HG03558 (cell line): ENCODE measurements around the gene TMPRSS13.

ENCODE experiments used
- ATAC-seq: cut with Tn5 transposase; IDR thresholded peaks from one replicate; pipeline ENCODE4 v1.9.1; 2021; ENCODE audit warnings: moderate number of reproducible peaks; ENCODE audit not compliant: unreplicated experiment; ENCODE audit errors: extremely low read depth

TMPRSS13 gene

DNA sequence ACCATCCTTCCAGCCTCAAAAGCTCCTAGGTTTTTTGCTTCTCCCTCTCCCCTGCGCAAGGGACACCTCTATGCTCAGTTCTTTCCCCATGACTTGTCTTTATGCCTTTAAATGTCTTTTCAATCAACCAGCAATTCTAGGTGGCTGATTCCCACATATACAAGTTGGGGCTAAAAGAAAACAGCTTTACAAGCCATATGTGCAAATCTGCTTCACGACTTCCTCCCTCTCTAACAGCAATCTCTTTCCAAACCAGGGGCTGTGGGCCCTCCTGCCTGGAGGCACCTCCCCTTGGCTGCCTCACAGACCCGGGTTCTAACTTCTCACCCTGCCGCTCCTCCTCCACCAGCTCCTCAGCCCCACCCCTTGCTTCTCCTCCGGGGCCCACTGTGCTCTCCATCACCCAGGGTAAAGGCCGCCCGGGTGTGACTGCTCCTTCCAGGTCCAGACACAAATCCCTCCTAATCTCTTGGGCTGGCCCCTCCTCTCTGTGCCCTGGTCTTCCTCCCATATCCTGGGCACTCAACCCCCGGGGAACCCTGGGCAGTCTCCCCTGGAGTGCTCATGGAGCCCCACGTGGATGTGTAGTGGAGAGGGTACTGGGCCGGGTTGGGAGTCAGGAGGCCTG is 14.1 kb downstream of the TMPRSS13 start:
- ATAC-seq = no peak

DNA sequence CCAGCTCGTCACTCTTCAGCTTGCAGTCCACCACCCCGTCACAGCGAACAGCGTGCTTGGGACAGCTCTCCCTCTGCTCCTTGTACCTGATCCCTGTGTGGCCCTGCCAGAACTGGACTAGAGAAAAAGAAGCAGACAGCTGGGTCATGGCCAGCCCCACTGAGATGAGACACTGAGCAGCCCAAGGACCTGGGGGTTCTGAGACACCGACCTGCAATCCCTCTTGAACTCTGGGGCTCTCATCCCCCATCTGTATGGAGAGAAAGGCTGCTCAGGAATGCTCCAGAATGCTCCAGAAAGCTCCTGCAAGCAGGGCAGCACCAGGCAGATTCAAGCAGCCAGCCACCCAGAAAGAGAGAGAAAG is 14.8 kb downstream of the TMPRSS13 start:
- no peak for ATAC-seq

DNA sequence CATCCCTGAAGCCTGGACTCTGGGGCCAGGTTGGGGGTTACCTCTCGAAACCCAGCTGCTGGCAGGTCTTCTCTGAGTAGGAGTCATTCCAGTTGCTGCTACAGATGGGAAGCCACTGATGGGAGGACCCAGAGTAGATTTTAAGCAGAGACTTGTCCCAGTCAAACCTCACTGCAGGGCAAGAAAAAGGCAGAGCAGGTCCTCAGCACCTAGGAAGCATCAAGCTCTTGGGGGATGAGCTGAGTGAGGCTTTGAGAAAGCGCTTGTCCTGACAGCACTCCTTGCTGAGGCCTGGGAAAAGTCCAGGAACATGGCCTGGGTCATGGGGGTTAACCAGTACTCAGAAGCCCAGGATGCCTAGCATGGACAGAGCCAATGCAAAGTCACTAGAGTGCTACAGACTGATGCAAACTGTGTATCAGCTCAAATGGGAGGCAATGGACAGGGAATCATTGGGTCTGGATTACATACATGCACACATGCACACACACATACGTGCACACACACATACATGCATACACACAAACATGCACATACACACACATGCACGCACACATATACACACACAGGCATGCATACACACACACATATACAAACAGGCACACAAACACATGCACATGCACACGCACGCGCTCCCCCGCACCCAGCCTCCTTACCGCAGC is 15.3 kb downstream of the TMPRSS13 start:
- no peak for ATAC-seq

DNA sequence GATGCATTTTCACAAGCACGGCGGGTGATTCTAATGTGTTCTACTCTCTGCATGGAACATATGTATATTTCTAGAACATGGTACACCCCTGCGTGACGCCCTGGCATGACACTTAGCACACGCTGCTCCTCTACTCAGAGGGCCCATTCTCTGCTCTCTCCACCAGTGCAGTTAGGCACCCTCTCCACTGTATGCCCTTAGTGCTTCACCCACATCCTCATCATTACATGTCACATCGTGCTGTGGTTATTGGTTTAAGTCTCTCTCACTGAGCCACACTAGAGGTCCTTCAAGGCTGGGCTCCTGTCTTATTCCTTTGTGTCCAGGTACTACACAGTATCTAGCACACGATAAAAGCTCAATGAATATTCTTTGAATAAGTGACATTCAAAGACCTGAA is 16.7 kb downstream of the TMPRSS13 start:
- no peak for ATAC-seq

DNA sequence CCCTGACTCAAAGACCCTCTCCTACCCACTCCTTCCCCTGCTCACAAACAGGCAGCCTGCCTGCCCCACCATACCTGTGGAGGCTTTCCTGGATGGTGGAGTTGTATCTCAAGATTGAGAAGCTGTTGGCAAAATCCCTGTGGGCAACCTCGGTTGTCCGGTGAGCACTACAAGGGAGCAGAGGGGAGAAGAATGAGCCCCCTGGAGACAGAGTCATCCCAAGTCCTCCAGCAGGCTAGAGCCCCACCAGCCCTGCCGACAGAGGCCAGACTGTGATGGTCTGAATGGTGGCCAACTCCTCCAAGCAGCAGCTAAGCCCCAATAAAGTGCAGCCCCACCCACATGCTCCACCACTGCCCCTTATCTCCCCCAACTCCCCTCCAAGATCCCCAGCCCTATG is 17.5 kb downstream of the TMPRSS13 start:
- no peak for ATAC-seq

DNA sequence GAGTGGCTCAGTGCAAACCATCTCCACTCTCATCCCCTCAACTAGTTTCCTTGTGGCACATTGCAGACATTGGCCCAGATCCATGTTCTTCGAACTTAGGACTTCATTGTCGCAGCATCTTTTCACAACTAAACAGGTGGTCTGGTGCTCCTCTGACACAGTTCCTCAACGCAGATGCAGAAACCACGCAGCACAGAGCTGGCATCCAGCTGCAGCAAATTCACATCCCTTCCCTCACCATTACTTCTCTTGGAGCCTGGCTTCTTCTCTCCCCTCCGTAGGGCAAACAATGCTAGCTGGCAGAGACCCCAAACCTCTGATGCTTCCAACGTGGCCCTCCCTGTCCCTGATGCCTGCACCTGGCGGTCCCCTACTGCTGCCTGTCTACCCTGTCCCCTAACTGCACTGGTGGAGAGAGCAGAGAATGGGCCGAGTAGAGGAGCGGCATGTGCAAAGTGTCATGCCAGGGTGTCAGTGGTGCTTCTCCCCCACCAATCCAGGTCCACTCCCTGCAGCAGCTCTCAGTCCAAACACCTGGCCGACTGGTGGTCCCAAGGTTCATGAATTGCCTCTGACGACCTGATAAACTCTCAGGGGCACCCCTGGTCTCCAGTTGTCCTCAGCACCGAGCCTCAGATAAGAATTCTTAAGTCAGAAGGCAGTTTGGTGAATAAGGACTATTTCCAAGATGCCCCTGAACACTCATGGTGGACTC is 18.1 kb downstream of the TMPRSS13 start:
- no peak for ATAC-seq

DNA sequence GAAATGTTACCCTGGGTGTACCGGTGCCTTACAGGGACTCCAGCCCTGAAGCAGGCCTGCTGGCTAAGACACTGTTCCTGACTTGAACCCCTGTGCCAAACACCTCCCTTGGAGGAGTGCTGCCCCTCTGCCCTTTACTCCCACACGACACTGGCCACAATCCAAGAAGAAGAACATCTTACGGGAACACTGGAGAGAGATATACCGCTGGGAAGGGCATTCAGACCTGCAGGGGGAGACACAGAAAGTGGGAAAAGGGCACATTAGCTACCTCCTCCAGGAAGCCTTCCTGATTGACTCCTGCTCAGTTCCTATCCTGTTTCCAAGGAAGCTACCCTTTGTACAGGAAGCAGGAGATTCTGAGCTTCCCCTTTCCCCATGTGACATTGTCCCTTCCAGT is 18.7 kb downstream of the TMPRSS13 start:
- ATAC-seq = no peak

DNA sequence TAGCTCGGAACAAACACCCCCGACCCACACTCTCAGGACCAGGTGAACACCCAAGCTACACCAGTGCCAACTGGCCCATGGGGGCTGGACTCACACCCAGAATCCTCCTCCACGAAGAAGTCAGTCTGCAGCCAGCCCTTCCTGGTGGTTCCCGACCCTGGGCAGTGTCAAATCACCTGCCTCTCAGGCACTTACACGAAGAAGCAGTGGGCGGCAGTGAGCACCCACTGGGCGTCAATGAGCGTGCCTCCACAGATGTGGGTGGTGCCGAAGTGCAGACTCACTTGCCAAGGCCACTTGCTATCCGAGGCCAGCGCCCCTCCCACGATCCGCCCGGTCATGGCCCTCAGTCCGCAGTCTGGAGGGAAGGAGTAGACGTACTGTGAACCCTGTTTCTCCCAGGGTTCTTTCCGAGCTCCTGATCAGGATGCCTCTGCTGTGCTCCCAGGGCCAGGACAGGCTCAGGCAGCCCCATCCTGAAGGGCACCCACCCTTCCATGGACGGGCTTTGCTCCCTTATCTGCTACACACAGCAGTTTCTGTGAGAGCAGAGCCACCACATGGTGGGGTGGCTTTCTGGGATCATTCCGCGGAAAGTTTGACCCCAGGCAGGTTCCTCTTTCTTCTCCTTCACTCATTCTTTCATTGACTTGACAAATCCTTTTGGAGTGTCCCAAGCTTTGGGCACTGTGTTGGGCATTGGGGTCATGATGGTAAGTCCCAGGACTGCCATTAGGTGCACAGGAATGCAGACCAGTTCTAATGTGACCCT is 19.4 kb downstream of the TMPRSS13 start:
- ATAC-seq = no peak

DNA sequence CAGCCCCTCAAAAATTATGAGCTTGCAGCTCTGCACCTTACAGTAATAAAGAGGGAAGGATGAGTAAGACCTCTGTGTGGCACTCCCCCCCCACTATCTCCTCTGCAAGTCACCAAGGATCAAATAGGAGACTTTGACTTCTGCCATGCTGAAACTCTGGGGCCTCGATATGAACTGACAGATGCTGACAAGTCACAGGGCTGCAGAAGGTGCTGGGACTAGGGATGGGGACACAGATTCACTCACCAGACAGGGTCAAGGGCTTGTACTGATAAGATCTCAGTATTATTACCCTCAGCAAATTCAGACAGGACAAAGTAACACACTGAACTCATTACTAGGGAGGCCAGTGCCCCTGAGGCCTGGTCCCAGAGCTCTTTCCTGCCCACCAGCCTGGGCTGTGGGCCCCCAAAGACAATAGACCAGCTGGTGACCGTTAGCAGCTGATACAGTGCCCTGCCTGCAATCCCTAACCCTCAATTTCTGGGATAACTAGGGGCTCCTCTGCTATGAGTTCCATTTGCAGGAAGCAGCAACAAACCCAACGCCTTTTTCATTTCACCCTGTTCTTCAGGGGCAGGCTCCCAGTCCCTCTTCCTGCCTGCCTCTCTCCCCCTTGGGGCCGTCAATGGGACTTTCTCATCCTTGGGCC is 20.1 kb downstream of the TMPRSS13 start:
- ATAC-seq = no peak

DNA sequence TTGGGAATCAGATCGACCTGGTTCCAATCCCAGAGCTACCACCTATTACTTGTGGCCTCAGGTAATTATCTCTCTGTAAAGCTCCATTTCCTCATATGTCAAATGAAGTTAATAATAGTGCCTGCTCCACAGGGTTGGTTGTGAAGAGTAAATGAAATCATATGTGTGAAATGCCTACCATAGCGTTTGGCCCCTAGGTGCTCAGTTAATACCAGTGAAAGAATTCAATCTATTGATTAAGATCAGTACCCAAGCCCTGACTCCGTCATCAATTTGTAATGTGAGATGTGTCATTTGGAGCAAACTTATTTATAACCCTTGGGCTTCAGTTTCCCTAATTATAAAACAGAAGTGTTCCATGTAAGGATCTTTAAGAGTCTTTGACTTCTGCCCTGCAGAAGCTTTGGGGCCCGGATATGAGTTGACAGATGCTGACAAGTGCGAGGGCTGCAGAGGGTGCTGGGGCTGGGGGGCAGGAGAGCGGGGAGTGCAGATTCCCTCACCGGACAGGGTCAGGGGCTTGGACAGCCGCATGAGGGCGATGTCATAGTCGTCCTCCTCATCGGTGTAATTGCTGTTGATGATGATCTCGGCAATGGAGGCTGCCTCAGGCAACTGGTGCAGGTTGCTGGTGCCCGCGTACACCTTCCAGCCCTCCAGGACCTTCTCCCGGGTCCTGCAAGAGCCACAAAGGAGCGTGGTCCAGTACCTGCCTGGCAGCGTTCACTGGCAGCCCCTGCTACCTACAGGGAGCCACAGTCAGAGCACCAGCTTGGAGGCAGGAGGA is 20.9 kb downstream of the TMPRSS13 start:
- no peak for ATAC-seq

DNA sequence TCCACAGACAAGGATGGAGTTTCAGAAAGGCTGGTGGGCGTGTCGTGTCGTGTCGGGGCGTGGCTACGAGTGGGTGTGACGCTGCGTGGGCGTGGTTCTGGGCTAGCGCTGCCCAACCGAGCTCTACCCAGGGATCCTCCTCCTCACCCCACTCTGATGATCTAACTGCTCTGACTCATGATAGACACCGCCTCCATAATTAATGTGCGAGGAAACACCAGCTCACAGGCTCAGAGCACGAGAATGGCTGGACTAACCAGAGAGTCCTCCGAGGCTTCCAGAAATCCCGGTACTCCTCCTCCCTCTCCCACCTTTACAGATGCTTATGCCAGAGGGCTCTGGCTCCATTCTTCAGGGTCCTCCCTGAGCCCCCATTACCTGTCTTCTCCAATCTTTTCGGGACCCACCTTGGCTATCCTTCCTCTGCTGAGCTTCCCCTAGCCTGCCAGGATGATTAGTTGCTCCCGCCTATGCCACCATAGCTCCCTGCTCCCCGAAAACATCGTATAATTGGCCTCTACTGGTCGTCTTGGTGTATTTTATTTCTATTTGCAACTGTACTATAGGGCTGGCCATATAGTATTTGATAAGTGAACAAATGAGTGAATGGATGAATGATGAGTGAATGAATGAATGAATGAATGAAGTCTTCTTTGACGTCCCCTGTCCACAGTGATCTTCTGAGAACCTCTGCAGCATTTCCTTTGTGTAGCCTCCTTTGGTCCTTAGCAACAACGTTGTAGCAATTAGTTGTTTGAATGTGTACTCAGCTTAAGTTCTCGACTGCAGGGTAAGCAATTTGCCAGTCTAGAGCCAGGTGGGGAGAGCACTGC is 21.7 kb downstream of the TMPRSS13 start:
- ATAC-seq = no peak

DNA sequence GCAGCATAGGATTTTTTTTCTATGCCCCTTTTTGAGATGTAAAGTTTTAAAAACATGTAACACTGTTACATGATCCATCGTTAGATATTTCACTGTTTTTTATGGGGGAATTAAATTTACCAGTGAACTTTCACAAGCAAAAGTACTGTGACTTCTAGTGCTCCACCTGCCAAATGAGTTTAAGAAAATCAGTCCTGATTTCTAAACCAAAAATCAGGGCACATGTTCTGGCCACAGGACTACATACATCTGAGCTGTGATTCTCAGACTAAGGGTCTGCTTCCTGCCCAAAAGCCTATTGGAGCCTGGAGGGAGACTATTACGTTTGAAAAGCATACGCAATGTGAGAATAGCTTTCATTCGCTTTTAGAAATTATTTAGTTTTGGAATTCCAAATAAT is 22.5 kb downstream of the TMPRSS13 start:
- no peak for ATAC-seq

DNA sequence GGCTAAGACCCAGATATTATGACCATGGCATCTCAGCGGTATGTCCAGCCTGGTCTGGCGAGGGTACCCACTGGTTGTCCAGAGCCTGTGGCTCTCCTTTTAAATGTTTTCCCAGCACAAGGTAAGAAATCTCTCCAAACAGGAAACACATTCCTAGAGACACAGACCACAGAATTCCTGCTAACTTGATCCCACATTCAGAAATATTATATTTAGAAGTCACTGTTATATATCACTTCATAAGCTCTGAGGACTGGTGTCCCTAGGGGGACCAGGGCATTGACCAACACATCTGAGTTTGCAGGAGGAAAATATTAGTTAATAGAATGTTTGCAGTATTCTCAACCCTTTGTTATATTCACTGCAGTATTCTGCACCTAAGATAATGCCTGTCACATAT is 23.1 kb downstream of the TMPRSS13 start:
- ATAC-seq = no peak

DNA sequence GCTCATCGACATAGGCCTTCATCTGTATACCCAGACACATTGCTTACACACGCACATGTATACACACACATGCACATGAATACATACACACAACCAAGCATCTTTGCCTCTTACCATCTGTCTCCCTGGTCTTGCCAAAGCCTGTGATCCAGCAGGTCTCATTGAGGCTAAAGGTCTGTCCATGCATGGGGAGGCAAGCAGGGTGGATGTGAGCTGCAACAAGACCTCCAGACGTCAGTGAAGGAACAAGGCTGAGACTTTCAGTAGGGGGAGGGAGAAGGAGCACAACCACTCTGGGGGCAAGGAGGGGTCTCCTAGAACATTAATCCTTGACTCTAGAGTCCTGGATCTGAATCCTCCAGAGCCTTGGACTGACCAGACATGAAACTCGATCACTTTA is 23.7 kb downstream of the TMPRSS13 start:
- no peak for ATAC-seq

DNA sequence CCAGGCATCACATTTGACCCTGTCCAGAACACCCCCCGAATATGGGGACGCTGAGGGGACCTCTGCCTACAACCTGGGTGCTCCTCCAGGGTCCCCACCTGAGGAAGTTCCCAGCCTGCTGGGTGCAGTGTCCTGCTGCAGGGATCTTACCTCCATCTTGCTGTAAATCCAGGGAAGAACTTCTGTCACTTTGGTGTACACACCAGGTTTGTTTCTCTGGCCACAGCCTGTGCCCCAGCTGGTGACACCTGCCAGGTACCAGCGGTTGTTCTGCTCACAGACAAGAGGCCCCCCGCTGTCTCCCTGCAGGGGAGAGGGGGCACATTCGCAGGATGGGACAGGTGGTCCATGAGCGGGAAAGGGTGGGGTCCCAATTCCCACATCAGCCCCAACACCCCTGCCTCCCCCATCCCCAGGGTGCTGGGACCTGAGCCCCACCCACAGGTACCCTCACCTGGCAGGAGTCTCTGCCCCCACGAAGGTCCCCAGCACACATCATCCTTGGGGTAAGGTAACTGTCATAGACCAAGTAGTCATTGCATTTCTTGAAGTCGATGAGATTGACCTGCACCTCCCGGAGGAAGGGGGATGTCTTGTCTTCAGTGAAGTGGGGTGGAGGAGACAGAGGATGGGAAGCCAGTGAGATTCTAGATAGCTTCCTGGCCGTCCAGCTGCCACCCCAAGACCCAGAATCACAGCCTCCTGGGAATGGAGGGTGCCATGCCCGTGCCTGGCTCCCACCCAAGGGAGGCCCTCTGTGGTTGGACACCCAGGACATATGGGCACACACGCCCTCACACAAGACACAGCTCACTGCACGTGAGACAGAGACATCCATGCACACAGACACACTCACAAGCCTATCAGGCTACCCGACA is 25.5 kb downstream of the TMPRSS13 start:
- ATAC-seq = no peak

DNA sequence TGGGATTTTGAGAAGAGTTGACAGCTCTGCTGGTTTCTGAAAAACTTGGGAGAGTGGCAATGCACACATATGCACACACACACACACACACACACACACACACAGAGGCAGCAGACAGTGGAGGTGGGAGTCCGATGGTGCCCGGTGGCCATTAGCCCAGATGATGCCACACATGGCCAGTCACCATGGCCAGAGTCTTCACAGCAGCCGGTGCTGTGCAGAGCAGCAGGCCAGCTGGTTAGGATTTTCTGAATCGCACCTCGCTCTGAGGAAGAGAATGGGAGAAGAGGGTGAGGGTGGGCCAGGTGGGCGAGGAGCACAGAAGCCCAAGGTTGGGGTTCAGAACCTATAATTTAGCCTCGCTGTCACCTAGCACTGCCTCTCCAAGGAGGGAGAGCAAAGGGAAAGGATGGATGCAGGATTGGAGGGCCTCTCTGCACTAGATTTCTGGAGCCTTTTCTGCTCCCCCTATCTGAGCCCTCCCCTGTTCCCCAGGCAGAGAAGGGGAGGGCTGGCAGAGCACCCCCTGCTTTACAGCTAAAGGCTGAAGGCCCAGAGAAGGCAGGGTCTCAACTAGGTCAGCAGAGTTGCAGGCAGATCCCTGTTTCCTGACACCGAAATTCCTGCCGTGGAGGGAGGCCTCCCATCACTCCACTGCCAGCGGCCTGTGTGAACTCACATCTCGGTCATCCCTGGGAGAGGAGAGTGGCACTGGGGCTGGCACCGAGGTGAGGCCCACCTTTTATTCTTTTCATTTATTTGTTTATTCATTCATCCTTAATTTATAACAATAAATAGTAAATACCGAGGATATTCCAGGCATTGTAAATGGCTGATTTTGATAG is 27.0 kb downstream of the TMPRSS13 start:
- no peak for ATAC-seq

DNA sequence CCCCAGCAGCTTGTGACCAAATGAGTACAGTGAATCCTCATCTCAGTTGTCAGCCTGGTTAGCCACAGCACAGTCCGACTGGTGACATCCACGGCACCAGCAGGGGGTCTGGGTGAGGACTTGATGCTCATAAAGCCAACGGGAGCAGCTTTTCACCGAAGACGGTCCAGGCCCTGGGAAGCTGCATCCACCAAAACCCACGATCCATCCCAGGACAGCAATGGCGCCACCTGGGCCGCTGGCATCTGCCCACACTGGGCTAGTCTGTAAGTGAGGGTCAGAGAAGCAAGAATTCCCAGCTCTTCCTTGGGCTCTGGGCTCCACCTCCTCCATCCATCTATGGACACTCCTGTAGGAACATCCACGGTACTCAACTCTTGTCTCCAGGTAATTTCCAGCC is 27.6 kb downstream of the TMPRSS13 start:
- no peak for ATAC-seq
